Ectodermal cell (in vitro differentiated cells): ENCODE data around the gene CDK17.

Experiments
- H3K27ac ChIP-seq: 2 replicates; pipeline ENCODE4 v1.7.0; 2013; ENCODE audit warnings: mild to moderate bottlenecking, low read depth, low read length; ENCODE audit not compliant: insufficient read depth, poor library complexity, severe bottlenecking
- H3K27me3 ChIP-seq: 2 replicates; pipeline ENCODE4 v1.7.0; 2013; ENCODE audit warnings: mild to moderate bottlenecking, low read length; ENCODE audit not compliant: insufficient read depth, control insufficient read depth, poor library complexity, severe bottlenecking
- H3K36me3 ChIP-seq: one replicate; pipeline ENCODE4 v1.7.0; 2013; ENCODE audit warnings: low read length; ENCODE audit not compliant: control insufficient read depth, insufficient read depth
- H3K4me1 ChIP-seq: one replicate; pipeline ENCODE4 v1.7.0; 2013; ENCODE audit warnings: low read length; ENCODE audit not compliant: control insufficient read depth, insufficient read depth
- H3K4me3 ChIP-seq: 2 replicates; pipeline ENCODE4 v1.7.0; 2013; ENCODE audit warnings: low read depth, low read length, control low read depth; ENCODE audit not compliant: insufficient read depth
- H3K9me3 ChIP-seq: 2 replicates; pipeline ENCODE4 v1.7.0; 2013; ENCODE audit warnings: mild to moderate bottlenecking, low read length, moderate library complexity; ENCODE audit not compliant: control insufficient read depth
- WGBS, 2 experiments: methylation state at CpG; one replicate each; pipeline ENCODE4 v1.1.7; 2013; ENCODE audit warnings: missing lambda C conversion rate in 2 of 2; 5-methylcytosine and 5-hydroxymethylcytosine counted together

CDK17 gene

DNA sequence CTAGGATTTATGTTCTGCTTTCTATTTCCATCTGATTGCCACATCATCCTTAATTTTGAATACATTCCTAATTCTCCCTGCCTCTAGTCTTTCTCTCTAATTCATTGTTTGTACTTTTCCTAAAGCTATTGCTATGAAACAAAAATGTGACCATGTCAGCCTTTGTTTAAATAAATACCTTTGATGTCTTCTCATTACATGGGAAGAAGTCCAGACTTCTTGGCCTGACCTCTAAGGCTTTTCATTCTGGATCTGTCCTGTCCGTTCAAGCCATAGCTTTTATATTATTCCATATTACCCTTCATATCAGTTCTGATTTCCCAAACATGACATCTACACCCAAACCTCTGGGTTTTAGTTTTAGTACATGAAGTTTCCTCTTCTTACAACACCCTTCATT lies 91.4 kb downstream of the CDK17 start:
- Histone ChIP-seq H3K9me3 (no peaks in the 10 kb centered on the region), H3K27me3 (no peaks in the 10 kb centered on the region), H3K36me3 (no peaks in the 10 kb centered on the region), H3K4me3 (no peak overlapping the region), H3K4me1 (peaks cover 3% of the 10 kb centered on the region), H3K27ac (no peak overlapping the region)
- 91 to 92% methylated on average over 1 of the region's 1 CpG for WGBS, 2 experiments

DNA sequence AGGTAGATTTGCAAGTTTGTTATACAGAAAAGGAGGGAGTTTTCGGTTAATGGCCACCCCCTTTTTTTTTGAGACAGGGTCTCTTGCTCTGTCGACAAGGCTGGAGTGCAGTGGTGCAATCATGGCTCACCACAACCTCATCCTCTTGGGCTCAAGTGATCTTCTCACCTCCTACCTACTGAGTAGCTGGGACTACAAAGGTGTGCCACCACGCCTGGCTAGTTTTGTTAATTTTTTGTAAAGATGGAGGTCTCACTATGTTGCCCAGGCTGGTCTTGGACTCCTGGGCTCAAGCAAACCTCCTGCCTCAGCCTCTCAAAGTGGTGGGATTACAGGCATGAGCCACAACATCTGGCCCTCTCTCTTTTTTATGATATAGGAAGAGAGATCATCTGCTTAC lies 94.6 kb downstream of the CDK17 start:
- Histone ChIP-seq H3K36me3 (no peaks in the 10 kb centered on the region), H3K4me1 (peaks cover 15% of the 10 kb centered on the region), H3K4me3 (no peak overlapping the region), H3K9me3 (no peaks in the 10 kb centered on the region), H3K27ac (no peak overlapping the region), H3K27me3 (no peaks in the 10 kb centered on the region)
- 91 to 94% methylated on average over 3 of the region's 3 CpGs for WGBS, 2 experiments

DNA sequence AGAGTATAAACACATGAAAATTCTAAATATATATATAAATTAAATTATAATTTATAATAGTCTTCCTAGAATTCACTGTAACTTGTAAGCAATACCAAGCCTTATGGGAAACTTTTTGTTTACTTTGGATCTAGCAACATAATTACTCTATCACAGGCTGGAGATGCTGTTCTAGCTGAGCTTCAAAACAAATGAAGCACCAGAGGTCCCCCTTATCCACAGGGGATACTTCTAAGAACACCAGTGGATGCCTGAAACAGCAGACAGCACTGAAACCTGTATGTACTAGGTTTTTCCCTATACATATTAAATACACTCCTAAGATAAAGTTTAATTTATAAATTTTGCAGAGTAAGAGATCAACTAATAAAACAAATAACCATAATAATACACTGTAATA lies 96.6 kb downstream of the CDK17 start:
- Histone ChIP-seq H3K4me3 (no peak overlapping the region), H3K27ac (no peak overlapping the region), H3K4me1 (peaks cover 12% of the 10 kb centered on the region), H3K27me3 (no peaks in the 10 kb centered on the region), H3K36me3 (no peaks in the 10 kb centered on the region), H3K9me3 (no peaks in the 10 kb centered on the region)

DNA sequence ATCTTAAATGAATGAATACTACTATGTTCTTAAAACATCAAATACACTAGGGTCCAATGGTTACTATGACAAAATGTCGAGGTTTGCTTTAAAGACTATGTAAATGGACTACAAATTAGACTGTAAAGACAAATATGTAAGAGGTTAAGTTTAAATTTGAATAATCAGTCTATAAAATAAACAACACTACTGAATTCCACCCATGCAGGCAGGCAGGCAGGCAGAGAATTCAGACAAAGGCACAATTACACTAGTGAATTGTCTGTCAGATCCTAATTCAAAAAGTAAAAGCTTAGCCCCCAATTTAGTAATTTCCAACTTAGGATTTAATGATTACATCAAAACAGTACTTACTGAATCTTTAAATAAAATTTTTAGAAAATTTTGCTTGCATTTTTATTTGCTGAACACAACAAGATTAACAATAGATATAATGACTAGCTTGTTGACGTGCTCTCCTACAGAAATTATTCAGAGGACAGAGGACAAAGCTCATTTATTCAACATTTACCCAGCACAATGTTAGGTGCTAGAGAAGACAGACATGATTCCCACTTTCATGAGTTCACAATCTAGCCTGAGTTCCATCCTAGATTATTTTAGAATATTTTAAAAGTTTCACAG lies 97.4 kb downstream of the CDK17 start:
- no peaks in the 10 kb centered on the region for H3K9me3 ChIP-seq
- 76 to 80% methylated on average over 1 of the region's 2 CpGs for WGBS, 2 experiments
- H3K27ac ChIP-seq = no peak overlapping the region
- H3K36me3 ChIP-seq = peaks cover 3% of the 10 kb centered on the region
- peaks cover 12% of the 10 kb centered on the region for H3K4me1 ChIP-seq
- H3K27me3 ChIP-seq = no peaks in the 10 kb centered on the region
- no peak overlapping the region for H3K4me3 ChIP-seq

DNA sequence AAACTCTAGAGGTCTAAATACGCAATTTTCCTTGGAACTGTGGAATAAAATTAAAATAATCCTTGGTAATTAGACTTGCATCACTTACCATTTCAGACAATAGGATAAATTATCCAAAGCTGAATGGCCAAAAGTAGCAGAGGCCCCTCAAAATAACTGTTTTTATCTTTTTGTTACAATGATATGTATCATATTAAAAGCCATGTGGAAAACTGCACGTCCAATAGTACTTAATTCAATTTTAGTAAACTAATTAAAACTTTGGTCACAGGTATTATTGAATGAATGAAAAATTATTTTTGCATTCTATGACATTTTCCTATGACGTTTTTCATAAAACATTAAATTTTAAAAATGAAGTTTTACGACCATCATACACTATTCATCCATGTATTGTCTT lies 98.5 kb downstream of the CDK17 start:
- no peak overlapping the region for H3K27ac ChIP-seq
- no peaks in the 10 kb centered on the region for H3K27me3 ChIP-seq
- no peak overlapping the region for H3K4me3 ChIP-seq
- H3K36me3 ChIP-seq = peaks cover 8% of the 10 kb centered on the region
- no peaks in the 10 kb centered on the region for H3K9me3 ChIP-seq
- 97 to 100% methylated on average over 1 to 4 of the region's 4 CpGs for WGBS, 2 experiments
- H3K4me1 ChIP-seq = peaks cover 12% of the 10 kb centered on the region

DNA sequence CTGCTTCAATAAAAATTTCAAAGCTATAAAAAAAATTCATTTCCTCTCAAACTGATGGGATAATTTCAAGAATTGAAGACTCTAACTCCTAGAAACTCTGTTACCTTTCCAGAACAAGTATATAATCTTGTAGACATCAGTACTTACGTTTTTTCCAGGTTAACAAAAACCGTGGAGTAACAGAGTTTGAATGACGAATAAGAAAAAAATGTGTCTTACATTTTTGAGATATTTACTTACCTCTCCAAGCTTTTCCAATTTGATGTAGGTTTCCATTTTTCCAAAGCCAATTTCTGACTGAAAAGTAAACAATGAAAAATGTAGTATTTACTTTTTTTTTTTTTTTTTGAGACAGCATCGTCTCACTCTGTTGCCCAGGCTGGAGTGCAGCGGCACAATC lies 100.2 kb downstream of the CDK17 start:
- Histone ChIP-seq H3K9me3 (no peaks in the 10 kb centered on the region), H3K4me1 (peaks cover 12% of the 10 kb centered on the region), H3K4me3 (no peak overlapping the region), H3K36me3 (peaks cover 8% of the 10 kb centered on the region), H3K27me3 (no peaks in the 10 kb centered on the region), H3K27ac (no peak overlapping the region)
- 94 to 97% methylated on average over 2 to 5 of the region's 5 CpGs for WGBS, 2 experiments

DNA sequence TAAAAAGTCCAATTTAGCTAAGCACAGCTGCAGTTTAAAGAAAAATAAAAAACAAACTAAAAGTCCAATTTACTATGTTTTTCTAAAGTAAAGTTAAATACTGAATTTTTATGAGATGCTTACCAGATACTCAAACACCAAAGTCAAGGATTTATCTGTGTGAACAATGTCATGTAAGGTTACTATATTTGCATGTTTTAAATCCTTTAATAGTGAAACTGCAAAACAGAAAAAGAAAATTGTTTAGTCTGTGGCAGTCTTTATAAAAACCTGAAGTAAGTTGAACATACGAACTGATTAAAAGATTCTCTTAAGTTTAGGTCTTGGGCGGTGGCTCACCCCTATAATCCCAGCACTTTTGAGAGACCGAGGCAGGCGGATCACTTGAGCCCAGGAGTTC lies 102.7 kb downstream of the CDK17 start:
- Histone ChIP-seq H3K4me3 (no peak overlapping the region), H3K9me3 (no peaks in the 10 kb centered on the region), H3K36me3 (peaks cover 14% of the 10 kb centered on the region), H3K4me1 (peaks cover under 1% of the 10 kb centered on the region), H3K27me3 (no peaks in the 10 kb centered on the region), H3K27ac (no peak overlapping the region)
- WGBS, 2 experiments = 91 to 99% methylated on average over 4 of the region's 4 CpGs

DNA sequence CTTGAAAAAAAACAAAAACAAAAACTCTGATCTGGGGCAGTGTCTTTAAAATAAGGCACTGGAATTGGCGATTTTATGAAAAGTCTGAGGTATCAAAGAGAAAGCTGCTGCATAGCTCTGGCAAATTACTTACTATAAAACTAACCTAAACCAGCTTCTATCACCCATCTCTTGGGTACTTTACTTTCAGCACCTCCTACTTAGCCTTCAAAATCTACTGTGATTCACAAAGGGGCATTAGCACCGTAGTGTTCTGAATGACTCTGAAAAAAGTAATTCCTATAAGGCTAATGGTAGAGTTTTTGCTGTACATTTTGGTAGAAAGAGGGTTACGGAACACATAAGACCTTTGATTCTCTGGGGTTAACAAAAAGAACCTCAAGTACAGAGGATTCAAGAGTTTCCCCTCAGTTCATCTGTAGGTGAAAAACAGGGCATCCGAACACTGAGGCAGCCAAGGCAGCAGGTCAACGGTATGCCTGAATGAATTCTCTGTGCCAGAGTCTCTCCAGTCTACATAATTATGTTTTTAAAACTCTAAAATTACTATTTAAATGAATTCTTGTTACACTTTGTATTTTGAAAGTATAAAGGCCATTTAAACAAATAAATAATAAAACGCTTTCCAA lies 104.6 kb downstream of the CDK17 start:
- Histone ChIP-seq H3K27me3 (no peaks in the 10 kb centered on the region), H3K27ac (no peak overlapping the region), H3K36me3 (peaks cover 14% of the 10 kb centered on the region), H3K9me3 (no peaks in the 10 kb centered on the region), H3K4me1 (no peaks in the 10 kb centered on the region), H3K4me3 (no peak overlapping the region)
- 85 to 89% methylated on average over 6 of the region's 6 CpGs for WGBS, 2 experiments

DNA sequence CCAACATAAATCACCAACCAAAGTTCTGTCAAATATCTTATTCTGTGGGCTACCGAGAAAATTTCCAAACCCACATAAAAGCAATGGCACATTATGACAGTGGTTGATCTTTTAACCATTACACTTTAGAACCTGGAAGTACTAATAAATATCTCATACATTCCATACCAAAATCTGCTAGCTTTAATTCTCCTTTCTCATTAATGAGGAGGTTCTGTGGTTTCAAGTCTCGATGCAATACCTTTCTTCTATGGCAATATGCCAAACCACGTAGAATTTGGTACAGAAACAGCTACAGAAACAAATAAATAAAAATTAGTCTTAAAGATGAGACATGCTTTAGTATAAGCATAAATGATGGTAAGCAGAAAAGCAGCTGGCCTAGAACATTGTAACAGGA lies 105.4 kb downstream of the CDK17 start:
- 97 to 100% methylated on average over 2 to 3 of the region's 3 CpGs for WGBS, 2 experiments
- Histone ChIP-seq H3K27ac (no peak overlapping the region), H3K36me3 (peaks cover 14% of the 10 kb centered on the region), H3K9me3 (no peaks in the 10 kb centered on the region), H3K4me1 (no peaks in the 10 kb centered on the region), H3K27me3 (no peaks in the 10 kb centered on the region), H3K4me3 (no peak overlapping the region)

DNA sequence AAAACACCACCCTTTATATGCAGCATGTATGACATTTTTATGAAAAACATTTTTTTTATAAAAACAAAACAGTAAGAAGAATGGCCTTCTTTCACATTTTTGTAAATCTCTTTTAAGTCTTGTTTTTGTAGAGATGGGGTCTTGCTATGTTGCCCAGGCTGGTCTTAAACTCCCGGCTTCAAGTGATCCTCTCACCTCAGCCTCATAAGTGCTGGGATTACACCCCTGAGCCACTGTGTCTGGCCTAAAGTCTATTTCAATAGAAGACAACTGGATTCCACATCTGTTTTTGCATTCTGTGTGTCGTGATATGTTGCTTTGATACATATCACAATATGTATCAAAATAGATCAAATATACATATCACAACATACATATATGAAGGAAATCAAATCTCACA lies 107.1 kb downstream of the CDK17 start:
- no peaks in the 10 kb centered on the region for H3K27me3 ChIP-seq
- H3K9me3 ChIP-seq = no peaks in the 10 kb centered on the region
- H3K4me1 ChIP-seq = peaks cover 6% of the 10 kb centered on the region
- WGBS, 2 experiments = 89 to 94% methylated on average over 1 of the region's 2 CpGs
- H3K27ac ChIP-seq = no peak overlapping the region
- H3K4me3 ChIP-seq = no peak overlapping the region
- H3K36me3 ChIP-seq = peaks cover 14% of the 10 kb centered on the region
